Measurements from ENCODE around the gene KMT2C. TPM values are rescaled to one million over a fixed set of nuclear protein-coding genes. Genes with fewer than 3 reads are reported as not detected.

KMT2C gene
- polyA plus RNA-seq, 1 donor from 2014 or later: 29.8 TPM

GRCh38 chr7:152351168-152351567 is 84.6 kb downstream of the KMT2C start:
- Histone ChIP-seq H3K79me2 (replicated peaks; ENCODE audit: insufficient read depth, low read length) (peaks cover 23% of the 10 kb centered on the region), H3K9me2 (ENCODE audit: insufficient read depth, low read length) (no peaks in the 10 kb centered on the region), H3K4me3 (ENCODE audit: low read length) (no peak overlapping the region), H3K9me3 (ENCODE audit: low read length) (no peaks in the 10 kb centered on the region), H3K4me2 (ENCODE audit: low read length) (no peak overlapping the region), H2AFZ (ENCODE audit: low read depth, low read length) (no peak overlapping the region), H3F3A (ENCODE audit: insufficient read depth, low read length, poor library complexity, severe bottlenecking) (no peaks in the 10 kb centered on the region), H3K27ac (ENCODE audit: low read length) (no peak overlapping the region), H3K9ac (ENCODE audit: low read length) (no peak overlapping the region), H3K27me3 (ENCODE audit: insufficient read depth, low read depth, low read length) (no peaks in the 10 kb centered on the region), H4K20me1 (ENCODE audit: insufficient read depth) (no peaks in the 10 kb centered on the region), H3K36me3 (ENCODE audit: insufficient read depth, low read length) (peaks cover 11% of the 10 kb centered on the region)
- TF ChIP-seq POLR2AphosphoS5 (IDR thresholded peaks at IDR 0.05) (no peak), SMC3 (conservative IDR thresholded peaks at IDR 0.05; ENCODE audit: poor library complexity) (no peak), TAF1 (IDR thresholded peaks at IDR 0.05; ENCODE audit: low read depth) (no peak), CTCF (IDR thresholded peaks at IDR 0.05; ENCODE audit: poor library complexity, severe bottlenecking) (no peak), EZH2 (IDR thresholded peaks at IDR 0.05; ENCODE audit: borderline replicate concordance, insufficient read depth, low read length, poor library complexity, severe bottlenecking) (no peak), MXI1 (conservative IDR thresholded peaks at IDR 0.05; ENCODE audit: poor library complexity, severe bottlenecking) (no peak), REST (IDR thresholded peaks at IDR 0.05; ENCODE audit: borderline replicate concordance) (no peak), EP300 (conservative IDR thresholded peaks at IDR 0.05; ENCODE audit: poor library complexity, severe bottlenecking) (no peak), RAD21 (conservative IDR thresholded peaks at IDR 0.05) (no peak)

- Histone ChIP-seq H3K27me3 (ENCODE audit: insufficient read depth, low read depth, low read length) (no peaks in the 10 kb centered on the region), H3K9me2 (ENCODE audit: insufficient read depth, low read length) (no peaks in the 10 kb centered on the region), H3K9ac (ENCODE audit: low read length) (no peak overlapping the region), H3F3A (ENCODE audit: insufficient read depth, low read length, poor library complexity, severe bottlenecking) (no peaks in the 10 kb centered on the region), H3K27ac (ENCODE audit: low read length) (no peak overlapping the region), H3K79me2 (replicated peaks; ENCODE audit: insufficient read depth, low read length) (peaks cover 29% of the 10 kb centered on the region), H4K20me1 (ENCODE audit: insufficient read depth) (no peaks in the 10 kb centered on the region), H3K9me3 (ENCODE audit: low read length) (no peaks in the 10 kb centered on the region), H2AFZ (ENCODE audit: low read depth, low read length) (no peak overlapping the region), H3K36me3 (ENCODE audit: insufficient read depth, low read length) (peaks cover 11% of the 10 kb centered on the region), H3K4me2 (ENCODE audit: low read length) (no peak overlapping the region), H3K4me3 (ENCODE audit: low read length) (no peak overlapping the region)
- TF ChIP-seq MXI1 (conservative IDR thresholded peaks at IDR 0.05; ENCODE audit: poor library complexity, severe bottlenecking) (no peak), REST (IDR thresholded peaks at IDR 0.05; ENCODE audit: borderline replicate concordance) (no peak), RAD21 (conservative IDR thresholded peaks at IDR 0.05) (no peak), SMC3 (conservative IDR thresholded peaks at IDR 0.05; ENCODE audit: poor library complexity) (no peak), EP300 (conservative IDR thresholded peaks at IDR 0.05; ENCODE audit: poor library complexity, severe bottlenecking) (no peak), EZH2 (IDR thresholded peaks at IDR 0.05; ENCODE audit: borderline replicate concordance, insufficient read depth, low read length, poor library complexity, severe bottlenecking) (no peak), CTCF (IDR thresholded peaks at IDR 0.05; ENCODE audit: poor library complexity, severe bottlenecking) (no peak), TAF1 (IDR thresholded peaks at IDR 0.05; ENCODE audit: low read depth) (no peak), POLR2AphosphoS5 (IDR thresholded peaks at IDR 0.05) (no peak)
These were observed 87.9 kb downstream of the KMT2C start for GRCh38 chr7:152347888-152348287.
